NCI-H1436 (cell line): ENCODE measurements around the gene IRS4.

Source experiments
- DNase-seq: peaks from one replicate; lab custom pipeline; 2025; lab: John Stamatoyannopoulos, UW

IRS4 gene

DNA sequence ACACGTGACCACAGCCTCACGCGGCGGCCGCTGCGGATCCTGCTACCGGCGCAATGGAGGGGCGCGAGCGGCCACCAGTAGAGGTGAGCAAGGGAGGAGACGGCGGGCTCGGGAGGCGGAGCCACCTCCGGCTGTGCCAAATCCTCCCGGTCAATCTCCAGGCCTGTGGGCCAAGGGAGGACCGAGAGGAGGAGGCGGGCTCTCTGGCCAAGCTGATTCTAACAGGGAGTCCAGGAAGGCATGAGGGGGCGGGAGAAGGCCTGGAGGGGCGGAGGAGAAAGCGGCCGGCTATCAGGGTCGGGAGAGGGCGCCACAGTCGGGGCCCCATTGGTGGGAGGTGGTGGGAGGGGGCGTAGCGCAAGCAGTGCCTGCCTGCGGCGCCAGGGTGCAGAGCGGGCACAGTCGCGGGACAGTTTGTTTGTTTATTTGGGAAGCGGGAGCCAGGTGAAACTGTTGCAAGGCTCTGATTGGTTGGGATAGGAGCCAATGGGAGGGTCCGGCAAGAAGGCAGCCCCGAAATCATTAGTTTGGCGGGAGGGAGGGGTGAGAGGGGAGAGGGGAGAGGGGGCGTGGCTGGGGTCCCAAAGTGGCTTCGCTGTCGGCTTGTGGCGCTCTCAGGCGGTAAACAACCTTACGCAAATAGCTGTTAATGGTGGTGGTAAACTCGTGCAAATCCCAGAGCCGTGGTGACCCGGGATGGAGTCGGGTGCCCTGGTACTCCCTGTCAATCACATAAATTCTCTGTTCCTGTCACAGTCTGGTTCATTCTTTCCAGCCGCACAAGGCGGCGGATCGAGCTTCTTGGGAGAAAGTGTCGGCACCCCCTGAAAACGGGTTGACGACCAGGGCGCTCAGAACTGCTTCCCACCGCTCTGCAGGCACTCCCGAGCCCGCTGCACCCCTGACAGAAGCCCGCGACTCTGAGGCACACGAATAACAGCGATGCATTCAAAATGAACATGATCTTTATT, at the start of gene IRS4:
Gene IRS4 (minus strand): TSS at position 55 of the 971 bp plus-strand sequence.
- peak; percentile 12 for DNase-seq

DNA sequence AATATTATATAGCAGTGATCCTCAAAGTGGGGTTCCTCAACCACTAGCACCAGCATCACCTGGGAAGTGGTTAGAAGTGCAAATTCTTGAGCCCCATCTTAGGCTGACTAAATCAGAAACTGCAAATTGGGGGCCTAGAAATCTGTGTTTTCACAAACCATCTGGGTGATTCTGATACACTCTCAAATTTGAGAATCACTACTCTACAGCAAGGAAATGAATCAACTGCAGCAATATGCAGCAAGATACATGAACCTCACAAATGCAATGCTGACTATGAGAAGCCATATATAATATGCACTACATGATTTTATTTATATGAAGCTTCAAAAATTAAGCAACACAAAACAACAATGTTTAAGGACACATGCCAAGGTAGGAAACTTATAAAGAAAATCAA, 36.2 kb upstream of the IRS4 start:
- no peak for DNase-seq

DNA sequence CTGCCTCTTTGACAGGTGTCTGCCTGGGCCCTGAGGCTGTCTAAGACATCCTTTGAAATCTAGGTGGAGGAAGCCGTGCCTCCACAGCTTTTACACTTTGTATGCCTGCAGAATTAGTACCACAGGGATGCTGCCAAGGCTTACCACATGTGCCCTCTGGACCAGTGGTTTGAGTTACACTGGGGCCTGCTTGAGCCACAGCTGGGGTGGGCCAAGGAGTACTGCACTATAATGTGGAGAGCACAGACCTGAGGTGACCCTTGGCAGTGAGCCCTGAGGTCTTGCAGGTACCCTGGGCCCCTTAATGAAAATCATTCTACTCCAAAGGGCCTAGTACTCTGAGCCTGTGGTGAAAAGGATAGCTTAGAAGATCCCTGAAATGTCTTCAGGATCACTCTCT, 27.2 kb upstream of the IRS4 start:
- DNase-seq, result no peak

DNA sequence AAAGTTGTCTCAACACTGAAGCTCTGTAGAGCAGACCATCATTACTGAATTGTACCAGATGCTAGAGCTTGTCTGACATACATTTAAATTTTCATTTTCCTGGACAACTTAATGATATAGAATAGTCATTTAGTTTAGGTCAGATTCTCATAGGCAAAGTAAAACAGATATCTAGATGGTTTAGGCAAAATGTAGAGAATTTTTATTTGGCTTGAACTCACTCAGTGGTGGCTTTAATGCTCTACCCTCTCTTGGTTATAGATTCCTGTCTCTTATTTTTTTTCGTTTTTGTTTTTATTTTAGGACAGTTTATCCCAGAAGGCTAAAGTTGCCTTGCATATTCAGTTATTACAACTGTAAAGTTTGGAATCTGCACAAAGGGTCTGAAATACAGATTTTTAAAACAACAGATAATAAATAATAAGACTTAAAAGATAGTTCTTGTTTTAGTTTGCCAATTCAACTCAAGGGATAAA, 4.0 kb upstream of the IRS4 start:
- no peak for DNase-seq

- DNase-seq, result no peak
Observed at GRCh38 chrX:108737754-108738153, 1.4 kb upstream of the IRS4 start.

- no peak for DNase-seq
Observed at GRCh38 chrX:108735679-108736508, 469 bp downstream of the IRS4 start.

- DNase-seq, result no peak
Observed at GRCh38 chrX:108735091-108735678, 1.2 kb downstream of the IRS4 start.

GRCh38 chrX:108734426-108734825, 1.9 kb downstream of the IRS4 start:
- DNase-seq, result no peak

DNA sequence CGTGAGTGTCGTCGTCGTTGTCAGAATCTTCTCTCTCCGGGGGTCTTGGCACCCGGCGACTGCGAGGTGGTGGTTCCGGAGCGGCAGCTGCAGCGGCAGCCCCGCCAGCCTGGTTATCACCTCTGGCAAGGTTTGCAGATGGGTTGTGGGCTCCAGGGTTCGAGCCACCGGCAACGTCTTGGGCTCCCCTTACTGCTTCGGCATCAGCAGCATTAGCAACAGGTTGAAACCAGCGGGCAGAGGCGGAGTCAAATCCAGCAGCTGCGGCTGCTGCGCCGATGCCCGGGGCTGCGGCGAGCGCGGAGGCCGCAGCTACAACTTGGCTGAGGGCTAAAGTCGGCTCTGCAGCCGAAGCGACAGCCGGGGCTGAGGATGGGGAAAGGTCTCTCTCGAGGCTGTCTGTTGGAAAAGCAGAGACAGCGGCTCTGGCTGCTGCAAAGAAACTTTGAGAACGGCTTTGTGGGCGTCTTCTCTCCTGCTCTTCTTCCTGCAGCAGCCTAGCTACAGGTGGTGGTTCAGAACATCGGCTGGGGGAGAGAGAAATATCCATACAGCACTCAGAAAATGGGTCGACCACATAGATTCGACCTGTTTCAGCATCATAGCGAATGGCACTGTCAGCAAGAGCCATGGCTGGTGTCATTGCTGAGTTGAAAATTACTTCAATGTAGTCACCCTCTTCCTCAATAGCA, 3.6 kb downstream of the IRS4 start:
- DNase-seq, result no peak

DNA sequence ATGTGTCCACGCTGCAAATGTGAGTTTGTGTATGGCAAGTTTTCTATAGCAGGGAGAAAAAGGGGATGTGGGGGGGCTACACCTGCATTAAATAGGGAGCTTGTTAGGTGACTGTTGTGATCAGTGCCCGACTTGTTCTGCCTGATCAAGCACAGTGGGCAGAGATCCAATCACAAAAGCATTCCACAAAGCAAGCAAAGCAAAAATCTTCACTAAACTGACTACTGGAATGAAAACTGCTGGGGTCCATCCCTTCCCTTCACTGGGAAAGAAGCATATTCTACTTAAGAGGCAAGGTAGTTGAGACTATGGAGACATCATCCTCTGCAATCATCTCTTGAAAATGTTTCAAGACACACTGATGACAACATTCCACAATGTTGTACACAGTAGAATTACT, 5.2 kb downstream of the IRS4 start:
- DNase-seq, result no peak

- DNase-seq, result no peak
Observed at GRCh38 chrX:108726748-108727147, 9.6 kb downstream of the IRS4 start.

GRCh38 chrX:108722561-108722960, 13.8 kb downstream of the IRS4 start:
- no peak for DNase-seq

DNA sequence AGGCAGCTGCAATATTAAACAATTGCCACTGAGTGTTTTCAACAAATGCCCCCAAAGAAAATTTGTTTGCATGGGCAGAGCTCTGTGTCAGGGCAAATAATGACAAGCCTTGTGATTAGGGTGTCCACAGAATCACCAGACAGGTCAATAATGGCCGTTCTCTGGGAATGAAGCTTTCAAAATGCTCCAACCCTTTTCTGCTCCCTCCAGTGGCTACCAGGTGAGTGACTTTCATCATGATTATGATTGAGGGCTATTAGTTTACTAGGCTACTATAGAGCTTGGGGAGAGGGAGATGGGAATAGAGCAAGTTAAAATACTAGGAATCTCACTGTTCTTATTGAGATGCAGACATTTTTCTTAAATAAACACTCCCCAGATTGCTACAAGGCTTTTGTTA, 23.5 kb downstream of the IRS4 start:
- DNase-seq, result no peak

DNA sequence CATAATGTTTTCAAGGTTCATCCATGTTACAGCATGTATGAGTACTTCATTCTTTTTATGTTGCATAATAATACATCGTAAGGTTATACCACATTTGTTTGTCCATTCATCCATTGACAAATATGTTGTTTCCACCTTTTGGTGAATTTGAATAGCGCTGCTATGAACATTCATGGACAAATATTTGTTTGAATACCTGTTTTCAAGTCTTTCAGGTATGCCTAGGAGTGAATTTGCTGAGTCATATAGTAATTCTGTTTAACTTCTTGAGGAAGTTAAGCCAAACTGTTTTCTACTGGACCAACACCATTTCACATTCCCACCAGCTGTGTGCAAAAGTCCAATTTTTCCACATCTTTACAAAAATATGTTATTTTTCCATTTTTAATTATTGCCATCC, 31.5 kb downstream of the IRS4 start:
- DNase-seq, result no peak

DNA sequence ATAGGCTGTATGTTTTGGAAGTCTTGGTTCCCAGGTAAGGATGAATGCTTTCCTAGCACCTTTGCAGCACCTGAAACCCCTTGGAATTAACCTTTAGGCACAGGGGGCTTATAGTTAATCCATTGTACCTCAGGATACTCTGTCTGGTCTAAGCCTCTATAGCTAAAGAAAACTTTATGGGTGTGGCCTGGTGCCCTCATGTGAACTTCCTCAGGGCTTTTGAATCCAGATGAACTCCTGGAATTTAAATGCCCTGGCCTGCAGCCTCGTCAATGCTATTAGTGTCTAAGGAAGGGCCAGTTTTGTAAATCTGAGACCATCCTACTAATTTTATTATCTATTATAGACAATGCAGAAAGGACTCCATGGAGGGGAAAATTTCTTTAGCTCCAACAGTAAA, 33.8 kb downstream of the IRS4 start:
- DNase-seq, result no peak

GRCh38 chrX:108701633-108702032, 34.7 kb downstream of the IRS4 start:
- DNase-seq, result no peak

DNA sequence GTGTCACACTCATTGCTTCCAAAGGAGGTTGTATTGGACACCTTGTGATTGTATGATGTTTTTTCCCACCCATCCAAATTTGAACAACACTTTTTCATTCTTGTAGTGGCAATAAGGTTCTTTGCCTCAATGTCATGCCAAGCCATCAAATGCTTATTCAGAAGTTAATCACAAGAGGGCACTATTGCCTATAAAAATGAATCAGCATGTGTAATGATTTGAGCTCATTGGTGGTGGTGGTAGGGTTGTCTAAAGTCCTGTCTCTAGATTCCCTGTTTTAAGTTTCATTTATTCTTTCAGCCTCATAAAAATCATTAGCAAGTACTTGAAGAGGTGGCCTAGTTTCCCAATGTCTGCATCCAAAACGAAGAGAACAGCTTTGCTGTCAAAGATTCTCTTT, 37.0 kb downstream of the IRS4 start:
- DNase-seq, result peak; percentile 3

- no peak for DNase-seq
Observed at GRCh38 chrX:108696690-108697089, 39.7 kb downstream of the IRS4 start.
